RKO (cell line): ENCODE measurements around the gene SP140.
"Not testable (repeated sequence)": the region's sequence is repeated elsewhere in the genome, so short reads cannot be mapped to it uniquely, and the experiment has no call there.

Experiments used
- DNase-seq: peaks from one replicate; pipeline ENCODE4 v3.0.0-alpha.2; 2016; ENCODE audit warnings: low spot score

The SP140 gene

DNA sequence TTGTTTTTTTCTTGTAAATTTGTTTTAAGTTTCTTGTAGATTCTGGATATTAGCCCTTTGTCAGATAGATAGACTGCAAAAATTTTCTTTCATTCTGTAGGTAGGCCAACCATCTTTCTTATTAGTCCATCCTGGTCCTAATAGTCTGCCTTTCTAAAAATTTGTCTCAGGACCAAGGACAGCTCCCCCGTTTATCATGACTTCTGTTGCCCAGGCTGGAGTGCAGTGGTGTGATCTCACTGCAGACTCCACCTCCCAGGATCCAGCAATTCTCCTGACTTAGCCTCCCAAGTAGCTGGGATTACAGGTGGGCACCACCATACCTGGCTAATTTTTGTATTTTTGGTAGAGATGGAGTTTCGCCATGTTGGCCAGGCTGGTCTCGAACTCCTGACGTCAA is 63.8 kb downstream of the SP140 start:
- peak; percentile 52 for DNase-seq

- DNase-seq: no peak
Observed at GRCh38 chr2:230295192-230295591, 69.7 kb downstream of the SP140 start.

DNA sequence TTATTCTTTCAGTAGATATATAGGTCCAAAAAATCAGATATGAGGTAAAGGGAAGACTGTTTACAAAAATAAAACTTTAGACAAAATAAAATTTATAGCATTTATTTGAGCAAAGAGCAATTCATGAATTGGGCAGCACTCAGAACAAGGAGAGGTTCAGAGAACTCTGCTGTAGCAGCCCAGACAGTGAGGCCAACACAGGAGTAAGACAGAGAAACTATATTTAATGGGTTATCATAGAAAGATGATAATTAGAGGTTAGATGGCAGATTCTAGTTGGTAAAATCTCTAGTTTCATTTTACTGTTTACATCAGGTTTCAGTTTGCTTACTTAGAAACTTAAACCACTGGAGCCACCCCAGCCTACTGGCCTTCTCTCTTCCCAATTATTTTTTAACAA is 71.4 kb downstream of the SP140 start:
- DNase-seq: no peak

GRCh38 chr2:230299618-230300017 is 74.1 kb downstream of the SP140 start:
- DNase-seq: no peak

GRCh38 chr2:230305416-230306275 is 80.1 kb downstream of the SP140 start:
- DNase-seq: no peak

- DNase-seq: no peak
Observed at GRCh38 chr2:230306474-230306873, 80.9 kb downstream of the SP140 start.

GRCh38 chr2:230307485-230307884 is 81.9 kb downstream of the SP140 start:
- DNase-seq: no peak

GRCh38 chr2:230308402-230309000 is 83.0 kb downstream of the SP140 start:
- DNase-seq: no peak

GRCh38 chr2:230310792-230311191 is 85.3 kb downstream of the SP140 start:
- not testable (repeated sequence) for DNase-seq

GRCh38 chr2:230311634-230312033 is 86.1 kb downstream of the SP140 start:
- not testable (repeated sequence) for DNase-seq

GRCh38 chr2:230312638-230313037 is 87.1 kb downstream of the SP140 start:
- DNase-seq: no peak

DNA sequence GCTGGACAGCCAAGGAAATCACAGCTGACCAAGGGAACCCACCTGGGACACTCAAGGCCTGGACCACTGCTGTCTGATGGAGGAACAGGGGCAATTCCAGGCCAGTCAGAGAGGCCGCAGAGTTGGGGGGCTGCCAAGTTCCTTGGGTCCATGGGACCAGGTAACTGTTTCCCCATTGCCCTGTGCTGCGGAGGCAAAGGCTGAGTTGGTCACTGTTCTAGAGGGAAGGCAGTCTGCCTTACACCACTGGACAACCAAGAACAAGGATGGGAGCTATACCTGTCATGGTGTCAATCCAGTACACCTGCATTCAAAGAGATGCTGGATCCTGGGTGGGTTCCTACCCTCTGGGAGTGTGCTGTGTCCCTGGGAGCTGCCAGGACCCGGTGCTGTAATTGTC is 91.8 kb downstream of the SP140 start:
- DNase-seq: no peak

GRCh38 chr2:230318190-230319121 is 92.9 kb downstream of the SP140 start:
- no peak for DNase-seq

GRCh38 chr2:230319211-230319862 is 93.8 kb downstream of the SP140 start:
- DNase-seq: no peak

- DNase-seq: no peak
Observed at GRCh38 chr2:230321031-230321430, 95.5 kb downstream of the SP140 start.

- DNase-seq: no peak
Observed at GRCh38 chr2:230322561-230323384, 97.2 kb downstream of the SP140 start.

- no peak for DNase-seq
Observed at GRCh38 chr2:230323385-230324106, 98.0 kb downstream of the SP140 start.

DNA sequence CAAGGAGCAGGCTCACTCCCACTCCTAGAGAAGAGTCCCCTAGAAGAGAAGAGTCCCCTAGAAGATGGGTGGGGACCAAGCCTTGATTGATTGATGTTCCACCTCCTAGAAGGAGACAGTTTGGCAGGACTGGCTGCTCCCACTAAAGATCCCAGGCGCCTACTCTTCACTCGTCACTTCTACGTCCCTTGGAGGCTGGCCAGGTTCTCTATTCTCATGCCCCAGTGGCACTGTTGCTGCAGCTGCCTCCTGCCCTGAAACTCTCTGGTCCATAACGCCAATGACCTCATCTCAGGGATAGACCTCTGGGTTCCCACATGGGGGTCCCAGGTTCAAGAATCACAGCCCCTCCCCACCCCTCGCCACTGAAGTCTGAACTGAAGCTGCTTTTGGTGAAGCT is 99.0 kb downstream of the SP140 start:
- no peak for DNase-seq

DNA sequence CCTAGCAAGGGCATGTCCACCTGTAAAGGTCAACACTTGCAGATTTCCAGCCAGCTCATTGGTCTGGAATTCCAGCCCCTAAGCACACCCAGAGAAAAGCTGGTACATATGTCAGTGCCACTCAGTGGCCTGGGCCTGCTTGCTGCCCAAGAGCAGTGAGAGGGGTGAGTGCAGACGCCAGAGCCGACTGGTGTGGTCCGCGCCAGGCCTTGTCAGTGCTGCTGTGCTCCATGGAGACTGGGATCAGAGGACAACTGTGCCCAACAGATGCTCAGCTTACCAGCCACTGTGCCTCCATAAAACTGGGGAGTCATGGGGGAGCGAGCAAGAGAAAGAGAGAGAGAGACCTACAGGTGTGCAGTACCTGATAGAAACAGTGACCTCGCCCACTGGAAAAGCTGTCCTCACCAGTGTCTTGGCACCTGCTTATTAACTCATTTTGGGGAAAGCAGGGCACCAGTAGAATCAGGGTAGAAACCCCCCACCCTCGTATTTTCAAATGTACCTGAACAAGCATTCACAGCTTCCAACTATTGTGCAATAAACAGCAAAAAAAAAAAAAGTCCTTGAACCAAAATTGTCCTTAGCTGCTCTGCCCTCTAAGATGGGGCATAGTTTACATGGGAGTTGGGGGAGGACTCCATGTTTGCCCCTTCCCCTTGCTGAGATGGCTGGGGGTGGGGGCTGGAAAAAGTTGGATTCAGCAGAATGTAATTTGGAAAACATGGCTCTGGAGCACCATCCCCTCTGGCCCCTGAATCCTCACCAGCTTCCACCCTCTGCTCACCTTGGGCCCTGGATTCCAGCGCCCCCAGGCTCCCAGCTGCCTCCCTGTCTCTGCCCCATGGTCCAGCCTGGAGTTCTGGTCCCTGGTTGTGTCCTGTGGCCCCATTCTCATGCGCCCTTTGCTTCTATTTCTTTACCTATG is 100.0 kb downstream of the SP140 start:
- DNase-seq: no peak
